Right lobe of liver (tissue), 6 donors: ENCODE results near the gene DNAJB8. TPM values are rescaled to one million over a fixed set of nuclear protein-coding genes. Genes with fewer than 3 reads are reported as not detected.

Experiments
- ATAC-seq, 4 donors: fragments of 200-7000 bp; cut with Tn5 transposase; one replicate each; pipeline ENCODE4 v1.9.1; 2020; ENCODE audit warnings: mild to moderate bottlenecking in 4 of 4, moderate library complexity in 4 of 4
- DNase-seq, 3 donors: peaks; one replicate each; pipeline ENCODE4 v3.0.0-alpha.2; 2020
- H3K27ac ChIP-seq, 3 donors: fragments of 200-600 bp; one replicate each; pipeline ENCODE4 v1.8.0; 2022
- H3K27me3 ChIP-seq, 2 donors: fragments of 200-600 bp; one replicate each; pipeline ENCODE4 v1.8.0; 2022
- H3K36me3 ChIP-seq, 4 donors: fragments of 200-600 bp; sonication (generic) in 1 of 4; one replicate each; pipeline versions ENCODE4 v1.5.1 to v1.8.0; 2017 to 2022; ENCODE audit warnings: control low read depth in 1 of 4
- H3K4me1 ChIP-seq, 4 donors: fragments of 200-600 bp; sonication (generic) in 1 of 4; one replicate each; pipeline versions ENCODE4 v1.5.1 to v1.8.0; 2017 to 2022; ENCODE audit warnings: control low read depth in 1 of 4
- H3K4me3 ChIP-seq, 3 donors: fragments of 200-600 bp; one replicate each; pipeline ENCODE4 v1.8.0; 2022
- H3K9me3 ChIP-seq, 4 donors: fragments of 200-600 bp; sonication (generic) in 1 of 4; one replicate each; pipeline versions ENCODE4 v1.5.1 to v1.8.0; 2017 to 2022; ENCODE audit warnings: control low read depth in 1 of 4
- POLR2A ChIP-seq: fragments of 450-650 bp; IDR thresholded peaks from one replicate; pipeline ENCODE4 v1.6.1; 2017; ENCODE audit warnings: antibody characterized with exemption, mild to moderate bottlenecking
- WGBS: methylation state at CpG from one replicate; pipeline ENCODE4 v1.1.6; 2018; ENCODE audit warnings: low coverage, low lambda C conversion rate; ENCODE audit not compliant: insufficient coverage; ENCODE audit errors: missing lambda C conversion rate; 5-methylcytosine and 5-hydroxymethylcytosine counted together
- intact Hi-C, 2 donors: fragments of 100-400 bp; cut with DNase I; formaldehyde crosslinking; loops; one replicate each; pipeline versions ENCODE4 v1.11.2 to v1.14.1; 2022
- total RNA-seq, 6 experiments: library from RNA; depleted of rRNA in 2 of 6; stranded (reverse); fragments of >200 nt in 2 of 6; fragmentation: NEBNext Ultra II Directional in 3 of 6; extraction: Animal tissue kit (Norgen Biotek cat#: 25700) in 3 of 6; gene quantifications; one replicate each; pipeline versions ENCODE4 v1.1.0 to v1.2.4, GENCODE V29; 2016 to 2023
- TF ChIP-seq, protein P1 (sequence below), 4 donors: fragments of 200-600 bp in 3 of 4; fragments of 450-650 bp in 1 of 4; IDR thresholded peaks; one replicate each; pipeline versions ENCODE4 v1.5.1 to v1.8.0; 2016 to 2022; ENCODE audit warnings: antibody characterized with exemption in 4 of 4, mild to moderate bottlenecking in 2 of 4
- donor health status: DM: no; HTN: yes; CAD: no.
- donor health status: DM: no; HTN: no; CAD: no.
- donor health status: DM: no; HTN: no; CAD: no.
- donor health status: DM: no; HTN: yes; CAD: no.
- donor health status: DM: no; HTN: yes; CAD: no.

DNAJB8 gene
- total RNA-seq, 6 experiments from 2014 or later: not detected

GRCh38 chr3:128476659-128477058 lies 10.0 kb upstream of the DNAJB8 start:
- ATAC-seq (no peak), DNase-seq (no peak)
- H3K4me3 ChIP-seq: no peak overlapping the region
- no peak for TF ChIP-seq POLR2A
- TF ChIP-seq, protein P1, sequence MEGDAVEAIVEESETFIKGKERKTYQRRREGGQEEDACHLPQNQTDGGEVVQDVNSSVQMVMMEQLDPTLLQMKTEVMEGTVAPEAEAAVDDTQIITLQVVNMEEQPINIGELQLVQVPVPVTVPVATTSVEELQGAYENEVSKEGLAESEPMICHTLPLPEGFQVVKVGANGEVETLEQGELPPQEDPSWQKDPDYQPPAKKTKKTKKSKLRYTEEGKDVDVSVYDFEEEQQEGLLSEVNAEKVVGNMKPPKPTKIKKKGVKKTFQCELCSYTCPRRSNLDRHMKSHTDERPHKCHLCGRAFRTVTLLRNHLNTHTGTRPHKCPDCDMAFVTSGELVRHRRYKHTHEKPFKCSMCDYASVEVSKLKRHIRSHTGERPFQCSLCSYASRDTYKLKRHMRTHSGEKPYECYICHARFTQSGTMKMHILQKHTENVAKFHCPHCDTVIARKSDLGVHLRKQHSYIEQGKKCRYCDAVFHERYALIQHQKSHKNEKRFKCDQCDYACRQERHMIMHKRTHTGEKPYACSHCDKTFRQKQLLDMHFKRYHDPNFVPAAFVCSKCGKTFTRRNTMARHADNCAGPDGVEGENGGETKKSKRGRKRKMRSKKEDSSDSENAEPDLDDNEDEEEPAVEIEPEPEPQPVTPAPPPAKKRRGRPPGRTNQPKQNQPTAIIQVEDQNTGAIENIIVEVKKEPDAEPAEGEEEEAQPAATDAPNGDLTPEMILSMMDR (IDR thresholded peaks at IDR 0.05): no peak
- H3K36me3 ChIP-seq: no peaks in the 10 kb centered on the region
- WGBS: 75% methylated on average over 2 of the region's 5 CpGs
- no peak overlapping the region for H3K27ac ChIP-seq
- intact Hi-C loops: no loop called here
- no peaks in the 10 kb centered on the region for H3K4me1 ChIP-seq
- no peaks in the 10 kb centered on the region for H3K9me3 ChIP-seq
- no peaks in the 10 kb centered on the region for H3K27me3 ChIP-seq

- 63% methylated on average over 3 of the region's 8 CpGs for WGBS
- TF ChIP-seq, protein P1 (IDR thresholded peaks at IDR 0.05): no peak
- TF ChIP-seq POLR2A: no peak
- H3K9me3 ChIP-seq: no peaks in the 10 kb centered on the region
- H3K4me3 ChIP-seq: no peak overlapping the region
- no peak for ATAC-seq
- no peak for DNase-seq
- H3K27me3 ChIP-seq: no peaks in the 10 kb centered on the region
- no peak overlapping the region for H3K27ac ChIP-seq
- no peaks in the 10 kb centered on the region for H3K4me1 ChIP-seq
- intact Hi-C loops: no loop called here
- H3K36me3 ChIP-seq: no peaks in the 10 kb centered on the region
Measured at GRCh38 chr3:128475355-128475754, 8.7 kb upstream of the DNAJB8 start.

DNA sequence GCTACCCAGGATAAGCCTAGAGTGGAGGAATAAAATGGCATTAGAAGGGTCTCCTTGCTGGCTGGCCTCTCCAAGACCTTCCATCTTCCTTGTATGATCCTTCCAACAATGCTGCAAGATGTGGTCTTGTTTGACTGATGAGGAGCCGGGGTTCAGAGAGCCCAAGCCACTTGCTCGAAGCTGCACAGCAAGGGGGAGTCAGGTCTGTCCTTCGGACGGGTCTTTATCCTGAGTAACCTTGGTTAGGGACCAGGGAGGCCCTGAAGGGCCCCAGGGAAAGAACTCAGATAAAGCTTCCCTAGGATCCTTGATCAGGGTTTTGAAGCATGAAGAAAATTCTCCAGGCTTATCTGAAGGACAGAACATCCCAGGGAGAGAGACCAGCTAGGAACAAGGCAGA lies 7.0 kb upstream of the DNAJB8 start:
- WGBS: 40% methylated on average over 1 of the region's 4 CpGs
- Histone ChIP-seq H3K36me3 (no peaks in the 10 kb centered on the region), H3K27me3 (no peaks in the 10 kb centered on the region), H3K27ac (no peak overlapping the region), H3K9me3 (no peaks in the 10 kb centered on the region), H3K4me3 (no peak overlapping the region), H3K4me1 (no peaks in the 10 kb centered on the region)
- ATAC-seq (no peak), DNase-seq (no peak)
- no peak for TF ChIP-seq POLR2A
- TF ChIP-seq, protein P1 (IDR thresholded peaks at IDR 0.05): no peak
- intact Hi-C loops: no loop called here

DNA sequence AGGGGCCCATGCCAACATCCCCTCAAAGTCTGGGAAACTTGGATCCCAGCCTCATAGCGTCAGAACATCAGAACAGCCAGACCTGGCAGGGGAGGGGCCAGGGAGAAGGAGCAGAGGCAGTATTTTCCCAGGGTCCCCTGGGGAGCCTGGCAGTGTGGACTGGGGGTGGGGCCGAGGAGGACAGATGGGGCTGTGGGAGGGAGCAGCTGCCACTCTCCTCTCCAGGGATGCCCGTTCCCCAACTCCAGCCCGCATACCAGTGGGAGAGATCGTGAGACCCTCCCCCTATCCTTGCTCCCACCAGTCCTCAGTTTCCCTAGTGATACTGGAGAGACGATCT lies 6.5 kb upstream of the DNAJB8 start:
- Histone ChIP-seq H3K4me1 (no peaks in the 10 kb centered on the region), H3K27ac (no peak overlapping the region), H3K9me3 (no peaks in the 10 kb centered on the region), H3K27me3 (no peaks in the 10 kb centered on the region), H3K36me3 (no peaks in the 10 kb centered on the region), H3K4me3 (no peak overlapping the region)
- WGBS: 13% methylated on average over 3 of the region's 6 CpGs
- intact Hi-C loops: no loop called here
- DNase-seq (no peak), ATAC-seq (no peak)
- TF ChIP-seq POLR2A: no peak
- TF ChIP-seq, protein P1 (IDR thresholded peaks at IDR 0.05): no peak

DNA sequence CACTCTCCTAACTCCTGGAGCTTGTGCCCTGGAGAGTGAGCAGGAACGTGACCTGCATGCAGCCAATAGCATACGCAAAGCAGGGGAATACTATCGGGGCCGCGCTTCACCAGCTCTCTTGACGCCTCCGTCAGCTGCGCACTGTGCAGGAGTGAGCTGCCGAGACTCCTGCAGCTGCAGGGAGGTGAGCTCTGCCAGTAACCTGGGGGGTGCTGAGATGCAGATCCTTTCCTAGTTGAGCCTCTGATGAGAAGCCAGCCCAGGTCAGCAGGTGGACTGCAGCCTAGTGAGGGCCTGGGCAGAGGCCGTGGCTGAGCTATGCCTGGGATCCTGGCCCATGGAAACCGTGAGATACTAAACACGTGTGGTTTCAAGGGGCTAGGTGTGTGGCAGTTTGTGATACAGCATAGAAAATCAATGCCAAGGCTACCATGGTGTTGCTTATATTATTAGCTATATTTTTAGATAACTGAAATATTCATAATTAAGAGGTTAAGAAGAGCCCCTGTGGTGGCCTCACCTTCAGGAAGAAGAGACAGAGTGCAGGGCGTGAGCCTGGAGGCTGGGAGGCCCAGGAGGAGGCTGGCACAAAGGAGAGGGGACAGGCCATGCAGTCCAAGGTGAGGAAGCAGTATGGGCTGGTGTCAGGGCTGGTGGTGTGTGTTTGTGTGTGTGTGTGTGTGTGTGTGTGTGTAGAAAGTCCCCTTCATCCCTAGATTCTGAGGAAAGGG lies 5.9 kb upstream of the DNAJB8 start:
- TF ChIP-seq POLR2A: no peak
- TF ChIP-seq, protein P1 (IDR thresholded peaks at IDR 0.05): no peak
- intact Hi-C loops: no loop called here

More for the DNA sequence above, 5.9 kb upstream of the DNAJB8 start:
- no peaks in the 10 kb centered on the region for H3K9me3 ChIP-seq
- no peaks in the 10 kb centered on the region for H3K27me3 ChIP-seq
- H3K4me1 ChIP-seq: no peaks in the 10 kb centered on the region
- no peaks in the 10 kb centered on the region for H3K36me3 ChIP-seq
- WGBS: 50% methylated on average over 4 of the region's 13 CpGs
- no peak for ATAC-seq
- no peak overlapping the region for H3K27ac ChIP-seq
- no peak overlapping the region for H3K4me3 ChIP-seq
- no peak for DNase-seq
